DND-41 (cell line): ENCODE results near the gene PLEKHA7.

Experiments
- CTCF ChIP-seq: IDR thresholded peaks from 2 replicates; pipeline ENCODE4 v1.5.1; 2012; ENCODE audit warnings: borderline replicate concordance, low read length, moderate library complexity, mild to moderate bottlenecking; ENCODE audit not compliant: poor library complexity, severe bottlenecking; ENCODE audit errors: extremely low read depth
- EZH2 ChIP-seq: IDR thresholded peaks from 3 replicates; pipeline ENCODE4 v1.6.1; 2012; ENCODE audit warnings: borderline replicate concordance, low read depth, mild to moderate bottlenecking, moderate library complexity, low read length, inconsistent platforms; ENCODE audit not compliant: severe bottlenecking

- TF ChIP-seq CTCF: no peak
- no peak for TF ChIP-seq EZH2
Measured at GRCh38 chr11:16982256-16982671, 31.9 kb downstream of the PLEKHA7 start.
